ENCODE data around the gene SPATS2L.

- TF ChIP-seq CTCF (IDR thresholded peaks at IDR 0.05) (no peak), EP300 (IDR thresholded peaks at IDR 0.05) (no peak)
Observed at GRCh38 chr2:200472853-200473464, 166.5 kb downstream of the SPATS2L start.

Measured in ovary (tissue), 3 donors.